Ovary (tissue), 9 donors: Measurements from ENCODE around the gene SND1. TPM values are rescaled to one million over a fixed set of nuclear protein-coding genes. Genes with fewer than 3 reads are reported as not detected.

Source experiments
- DNase-seq, 5 donors: peaks; one replicate each; pipeline ENCODE4 v3.0.0-alpha.2; 2019 to 2020
- H3K27ac ChIP-seq, 2 donors: fragments of 200-600 bp; one replicate each; pipeline versions ENCODE4 v1.5.1 to v1.8.0; 2019 to 2022
- H3K27me3 ChIP-seq: fragments of 200-600 bp; one replicate; pipeline ENCODE4 v1.8.0; 2022
- H3K36me3 ChIP-seq: fragments of 200-600 bp; sonication (generic); one replicate; pipeline ENCODE4 v1.5.1; 2019
- H3K4me1 ChIP-seq: one replicate; pipeline ENCODE4 v1.8.1; 2013; ENCODE audit warnings: mild to moderate bottlenecking, moderate library complexity; ENCODE audit not compliant: insufficient read depth
- H3K4me3 ChIP-seq: fragments of 200-600 bp; sonication (generic); one replicate; pipeline ENCODE4 v1.5.1; 2017
- H3K9me3 ChIP-seq, 2 donors: fragments of 200-600 bp in 1 of 2; sonication (generic) in 1 of 2; one replicate each; pipeline versions ENCODE4 v1.5.1 to v1.8.1; 2013 to 2019; ENCODE audit warnings: mild to moderate bottlenecking in 1 of 2, moderate library complexity in 1 of 2
- CTCF ChIP-seq, 3 donors: fragments of 450-650 bp in 2 of 3; fragments of 200-600 bp in 1 of 3; IDR thresholded peaks; one replicate each; pipeline versions ENCODE4 v1.5.1 to v1.8.0; 2016 to 2022; ENCODE audit warnings: antibody characterized with exemption in 3 of 3, mild to moderate bottlenecking in 1 of 3
- EP300 ChIP-seq: sonication (generic); formaldehyde crosslinking; IDR thresholded peaks from one replicate; pipeline ENCODE4 v1.6.1; 2017; ENCODE audit warnings: antibody characterized with exemption
- POLR2A ChIP-seq: fragments of 450-650 bp; IDR thresholded peaks from one replicate; pipeline ENCODE4 v1.6.1; 2017; ENCODE audit warnings: antibody characterized with exemption, mild to moderate bottlenecking, moderate library complexity
- WGBS, 3 donors: extraction: QIAGEN DNeasy Blood & Tissue Kit in 1 of 3; methylation state at CpG; one replicate each; pipeline versions ENCODE4 v1.1.5 to v1.1.7; 2013 to 2017; 5-methylcytosine and 5-hydroxymethylcytosine counted together
- intact Hi-C, 4 donors: fragments of 100-400 bp; cut with DNase I; formaldehyde crosslinking; loops; one replicate each; pipeline versions ENCODE4 v1.11.0 to v1.15.1; 2022 to 2023
- polyA plus RNA-seq, 2 donors: library from polyadenylated mRNA; stranded (reverse); fragments of 200-250 nt in 1 of 2; fragments of 350-450 nt in 1 of 2; fragmentation: Illumina TruSeq in 1 of 2; extraction: RNeasy Lipid Tissue Mini Kit (QIAGEN cat#74804) in 1 of 2; gene quantifications; one replicate each; pipeline ENCODE4 v1.2.3, GENCODE V29; 2013 to 2014
- total RNA-seq, 7 donors: library from RNA; depleted of rRNA in 2 of 7; stranded (reverse); fragments of >200 nt in 2 of 7; fragmentation: NEBNext Ultra II Directional in 3 of 7; extraction: Animal tissue kit (Norgen Biotek cat#: 25700) in 3 of 7; gene quantifications; one replicate each; pipeline versions ENCODE4 v1.1.0 to v1.2.4, GENCODE V29; 2016 to 2023
- donor health status: DM: no; HTN: no; CAD: no; lungs with moderate emphysema.
- donor health status: DM: no; HTN: no; CAD: no.
- donor health status: Bipolar disorder and iron deficiency.
- donor health status: DM: yes; HTN: yes; CAD: no.
- donor health status: DM: no; HTN: no; CAD: no.
- donor health status: DM: yes; HTN: yes; CAD: no.

SND1 gene
- total and polyA plus RNA-seq, 9 donors, result 91.4 to 297 (median 182) TPM

- intact Hi-C loops, result no loop called here
- H3K36me3 ChIP-seq, result no peaks in the 10 kb centered on the region
- H3K4me1 ChIP-seq, result no peaks in the 10 kb centered on the region
- WGBS, 3 donors, result 58 to 69% (median 65%) methylated on average over 2 of the region's 2 CpGs
- no peaks in the 10 kb centered on the region for H3K9me3 ChIP-seq
- no peak overlapping the region for H3K4me3 ChIP-seq
- H3K27ac ChIP-seq, result no peak overlapping the region
- H3K27me3 ChIP-seq, result no peaks in the 10 kb centered on the region
- no peak for DNase-seq
- TF ChIP-seq EP300, result no peak
- no peak for TF ChIP-seq POLR2A
- no peak for TF ChIP-seq CTCF (IDR thresholded peaks at IDR 0.05)
Observed at GRCh38 chr7:127803626-127804025, 151.6 kb downstream of the SND1 start.

- H3K4me1 ChIP-seq, result peaks cover under 1% of the 10 kb centered on the region
- intact Hi-C loops, result no loop called here
- no peaks in the 10 kb centered on the region for H3K9me3 ChIP-seq
- H3K27ac ChIP-seq, result no peak overlapping the region
- TF ChIP-seq EP300 (no peak), CTCF (IDR thresholded peaks at IDR 0.05) (no peak), POLR2A (no peak)
- no peak overlapping the region for H3K4me3 ChIP-seq
- WGBS, 3 donors, result 56 to 67% (median 66%) methylated on average over 6 of the region's 6 CpGs
- H3K27me3 ChIP-seq, result no peaks in the 10 kb centered on the region
- no peak for DNase-seq
- no peaks in the 10 kb centered on the region for H3K36me3 ChIP-seq
Observed at GRCh38 chr7:127807340-127807739, 155.3 kb downstream of the SND1 start.

- Histone ChIP-seq H3K9me3 (no peaks in the 10 kb centered on the region), H3K27ac (no peak overlapping the region), H3K27me3 (no peaks in the 10 kb centered on the region), H3K36me3 (no peaks in the 10 kb centered on the region), H3K4me3 (no peak overlapping the region), H3K4me1 (peaks cover 4% of the 10 kb centered on the region)
- TF ChIP-seq CTCF (IDR thresholded peaks at IDR 0.05) (no peak), EP300 (no peak), POLR2A (no peak)
- intact Hi-C loops, result no loop called here
- DNase-seq, result no peak
- WGBS, 3 donors, result 88 to 97% (median 93%) methylated on average over 2 of the region's 2 CpGs
Observed at GRCh38 chr7:127807829-127808228, 155.8 kb downstream of the SND1 start.

GRCh38 chr7:127809261-127809702, 157.3 kb downstream of the SND1 start:
- 73 to 80% (median 75%) methylated on average over 3 of the region's 3 CpGs for WGBS, 3 donors
- H3K9me3 ChIP-seq, result no peaks in the 10 kb centered on the region
- DNase-seq, result no peak
- no peak overlapping the region for H3K27ac ChIP-seq
- H3K27me3 ChIP-seq, result no peaks in the 10 kb centered on the region
- TF ChIP-seq EP300 (no peak), CTCF (IDR thresholded peaks at IDR 0.05) (no peak), POLR2A (no peak)
- no peak overlapping the region for H3K4me3 ChIP-seq
- intact Hi-C loops, result no loop called here
- H3K36me3 ChIP-seq, result no peaks in the 10 kb centered on the region
- H3K4me1 ChIP-seq, result peaks cover 6% of the 10 kb centered on the region

GRCh38 chr7:127810113-127810512, 158.1 kb downstream of the SND1 start:
- H3K9me3 ChIP-seq, result no peaks in the 10 kb centered on the region
- no peaks in the 10 kb centered on the region for H3K27me3 ChIP-seq
- 99 to 100% (median 99%) methylated on average over 2 of the region's 2 CpGs for WGBS, 3 donors
- H3K4me1 ChIP-seq, result peaks cover 6% of the 10 kb centered on the region
- intact Hi-C loops, result no loop called here
- no peak overlapping the region for H3K4me3 ChIP-seq
- no peaks in the 10 kb centered on the region for H3K36me3 ChIP-seq
- TF ChIP-seq POLR2A (no peak), CTCF (IDR thresholded peaks at IDR 0.05) (no peak), EP300 (no peak)
- DNase-seq, result no peak
- H3K27ac ChIP-seq, result no peak overlapping the region
